Measurements from ENCODE around the gene SLC30A9. TPM values are rescaled to one million over a fixed set of nuclear protein-coding genes. Genes with fewer than 3 reads are reported as not detected.

SLC30A9 gene
- total and polyA plus RNA-seq, 10 of the 15 experiments (the other 5 are each of a cell fraction or from before 2014, with no cell fraction given) = 12.1 to 75.9 (median 46.6) TPM

GRCh38 chr4:42048394-42048793, 58.1 kb downstream of the SLC30A9 start:
- no peak for FAIRE-seq
- 50% methylated on average over 1 of the region's 1 CpG for WGBS (ENCODE audit: insufficient coverage, insufficient replicate concordance, low lambda C conversion rate, missing lambda C conversion rate)
- DNase-seq (ENCODE audit: low read depth, low spot score) = no peak
- Histone ChIP-seq H3K27me3 (replicated peaks in 1 of 2; ENCODE audit: control insufficient read depth in 2 of 2, insufficient read depth in 2 of 2, low read length in 1 of 2) (no peaks in the 10 kb centered on the region), H3K36me3 (ENCODE audit: control insufficient read depth in 2 of 2, insufficient read depth in 2 of 2, low read length in 1 of 2) (peaks cover 0 to 2% of the 10 kb centered on the region in 2 experiments; a peak in 1 of 4 replicates), H3K9me3 (replicated peaks; ENCODE audit: control insufficient read depth, insufficient read depth, low read length) (no peaks in the 10 kb centered on the region), H3K9ac (ENCODE audit: control insufficient read depth, insufficient read depth, low read length) (no peak overlapping the region), H3K4me2 (ENCODE audit: control insufficient read depth, insufficient read depth) (no peak overlapping the region), H3K79me2 (ENCODE audit: control insufficient read depth, insufficient read depth, low read length) (no peaks in the 10 kb centered on the region), H3K4me1 (ENCODE audit: control insufficient read depth, insufficient read depth, low read length) (no peaks in the 10 kb centered on the region), H2AFZ (ENCODE audit: control insufficient read depth, low read depth, low read length) (no peak overlapping the region), H3K4me3 (no peak overlapping the region), H4K20me1 (ENCODE audit: control insufficient read depth, insufficient read depth) (no peaks in the 10 kb centered on the region), H3K27ac (ENCODE audit: control insufficient read depth, insufficient read depth) (no peak overlapping the region)
- no TSS peak for BruUV-seq (replicated peaks)
- TF ChIP-seq RAD21 (IDR thresholded peaks at IDR 0.05; ENCODE audit: insufficient read depth, low read depth, low read length) = no peak
- TF ChIP-seq SIX5 (IDR thresholded peaks at IDR 0.05; ENCODE audit: low read depth, low read length, severe bottlenecking) = no peak
- no peak for TF ChIP-seq MXI1 (IDR thresholded peaks at IDR 0.05; ENCODE audit: low read depth, low read length)
- TF ChIP-seq NKRF (conservative IDR thresholded peaks at IDR 0.05) = no peak
- TF ChIP-seq MAX (IDR thresholded peaks at IDR 0.05; ENCODE audit: low read depth, low read length) = no peak
- TF ChIP-seq NRF1 (conservative IDR thresholded peaks at IDR 0.05; ENCODE audit: low read depth, low read length) = no peak
- no peak for TF ChIP-seq GATAD2B (conservative IDR thresholded peaks at IDR 0.05; ENCODE audit: low read depth)
- no peak for TF ChIP-seq CUX1 (IDR thresholded peaks at IDR 0.05; ENCODE audit: insufficient replicate concordance, low read depth, low read length)
- no peak for TF ChIP-seq CTCF (IDR thresholded peaks at IDR 0.05 in 2 of 3, conservative IDR thresholded peaks at IDR 0.05 in 1 of 3; ENCODE audit: control insufficient read depth in 2 of 3, extremely low read depth in 1 of 3, insufficient read depth in 1 of 3, low read depth in 3 of 3, low read length in 3 of 3)
- TF ChIP-seq RCOR1 (conservative IDR thresholded peaks at IDR 0.05; ENCODE audit: low read depth, low read length) = no peak
- no peak for ATAC-seq
- CTCF ChIA-PET = interaction anchor here (1.8 kb wide), 1 partner anchor 8 kb away, joined by 5 read pairs; no protein-coding TSS in a partner anchor
- RAD21 ChIA-PET (ENCODE audit: unreplicated experiment) = interaction anchor here (1.2 kb wide), 1 partner anchor 30 kb away, joined by 4 read pairs; no protein-coding TSS in a partner anchor
- POLR2A ChIA-PET = no interaction called here
- in situ Hi-C loops (cut with MboI) (no loop called here), intact Hi-C loops (cut with micrococcal nuclease; ENCODE audit: unreplicated experiment) (no loop called here)
- SMC1A ChIA-PET (ENCODE audit: uncharacterized antibody, unreplicated experiment) = interaction anchor here (1.8 kb wide), 1 partner anchor 32 kb away, joined by 5 read pairs; no protein-coding TSS in a partner anchor
